NK-92 (cell line): Measurements from ENCODE around the gene KLF16.
"Not testable (repeated sequence)": the region's sequence is repeated elsewhere in the genome, so short reads cannot be mapped to it uniquely, and the experiment has no call there.

Experiments used
- DNase-seq: peaks from one replicate; lab custom pipeline; 2025; ENCODE audit not compliant: unreplicated experiment; lab: John Stamatoyannopoulos, UW

The KLF16 gene

DNA sequence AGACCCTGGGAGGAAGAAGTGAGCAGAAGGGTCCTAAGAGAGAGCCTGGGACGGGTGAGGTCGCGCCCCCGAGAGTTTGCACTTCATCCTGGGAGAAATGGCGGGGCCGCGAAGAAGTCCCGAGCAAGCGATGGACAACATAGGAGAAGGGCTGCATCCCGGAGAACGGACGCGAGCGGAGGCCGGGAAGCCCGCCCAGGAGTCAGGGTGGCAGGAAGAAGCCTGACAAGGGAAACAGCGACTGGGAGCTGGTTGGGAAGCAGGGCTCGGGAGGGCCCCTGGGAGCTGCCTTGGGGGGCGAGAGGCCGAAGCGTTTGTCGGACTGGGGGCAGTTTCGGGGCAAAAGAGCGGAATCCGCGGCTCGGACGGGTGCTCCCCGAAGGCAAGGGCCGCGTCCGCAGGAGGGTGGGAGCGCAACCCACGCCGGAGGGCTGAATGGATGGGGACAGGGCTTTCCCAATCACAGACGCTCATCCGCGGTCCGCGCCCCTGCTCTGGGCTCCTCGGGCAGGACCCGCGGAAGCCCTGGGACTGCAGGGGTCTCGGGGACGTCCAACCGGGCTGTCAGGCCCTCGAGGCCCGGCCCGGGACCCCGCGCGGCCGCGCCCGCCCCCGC is 21.4 kb upstream of the KLF16 start:
- DNase-seq, result no peak

- DNase-seq, result no peak
These were observed 20.9 kb upstream of the KLF16 start for GRCh38 chr19:1884291-1884718.

DNA sequence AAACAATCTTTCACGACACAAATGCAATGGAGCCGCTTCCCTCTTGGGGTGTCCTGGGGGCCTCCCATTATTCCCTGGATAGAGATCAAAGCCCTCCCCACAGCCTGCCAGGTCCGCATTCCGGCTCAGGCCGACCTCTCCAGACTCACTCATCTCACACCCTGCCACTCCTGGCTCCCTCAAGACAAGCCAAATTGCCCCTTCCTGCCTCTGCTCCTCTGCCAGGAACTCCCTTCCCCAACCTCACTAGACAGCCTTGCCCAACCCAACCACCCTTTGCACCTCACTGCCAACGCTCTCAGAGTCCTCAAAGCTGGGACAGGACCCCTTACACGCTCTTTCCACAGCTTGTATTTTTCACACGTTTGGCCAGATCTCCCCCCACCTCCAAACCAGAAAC is 20.4 kb upstream of the KLF16 start:
- no peak for DNase-seq

DNA sequence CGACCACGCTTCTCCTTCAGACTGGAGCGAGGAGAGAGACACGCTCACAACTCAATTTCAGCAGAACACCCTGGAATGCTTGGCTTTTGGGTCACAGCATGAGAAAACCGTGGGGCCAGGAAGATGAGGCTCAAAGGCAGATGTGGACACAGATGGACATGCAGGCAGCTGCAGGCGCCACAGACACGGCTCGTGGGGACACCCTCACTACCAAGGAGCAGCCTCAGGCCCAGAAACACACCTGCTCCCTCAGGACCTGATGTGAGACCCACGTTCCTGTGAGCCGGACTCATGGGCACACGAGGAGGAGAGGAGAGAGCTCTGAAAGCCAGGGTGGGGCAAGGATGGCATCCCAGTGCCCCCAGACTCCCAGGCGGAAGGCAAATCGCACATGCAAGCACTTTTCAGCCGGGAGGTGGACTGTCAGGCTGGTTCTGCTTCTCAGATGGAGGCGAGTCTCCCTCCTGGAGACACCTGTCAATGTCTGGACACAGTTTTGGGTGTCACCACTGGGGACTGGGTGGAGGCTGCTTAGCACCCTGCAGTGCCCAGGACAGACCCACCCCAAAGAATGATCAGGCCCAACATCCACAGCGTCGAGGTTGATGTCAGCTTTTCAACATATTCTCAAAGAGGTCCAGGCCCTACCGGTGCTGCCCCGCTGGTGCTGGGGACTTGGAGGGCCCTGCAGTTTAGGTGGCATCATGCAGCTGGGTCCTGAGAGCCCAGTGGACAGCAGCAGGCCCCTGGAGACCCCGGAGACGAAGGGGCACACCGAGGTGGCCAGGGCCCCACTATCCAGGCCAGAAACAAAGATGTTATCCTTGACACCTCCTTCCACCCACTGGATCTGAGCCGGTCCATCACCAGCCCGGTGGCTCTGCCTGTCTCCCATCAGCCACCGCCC is 19.7 kb upstream of the KLF16 start:
- DNase-seq, result no peak

- DNase-seq, result no peak
These were observed 18.9 kb upstream of the KLF16 start for GRCh38 chr19:1882089-1882785.

GRCh38 chr19:1881393-1882088 is 18.2 kb upstream of the KLF16 start:
- DNase-seq, result not testable (repeated sequence)

DNA sequence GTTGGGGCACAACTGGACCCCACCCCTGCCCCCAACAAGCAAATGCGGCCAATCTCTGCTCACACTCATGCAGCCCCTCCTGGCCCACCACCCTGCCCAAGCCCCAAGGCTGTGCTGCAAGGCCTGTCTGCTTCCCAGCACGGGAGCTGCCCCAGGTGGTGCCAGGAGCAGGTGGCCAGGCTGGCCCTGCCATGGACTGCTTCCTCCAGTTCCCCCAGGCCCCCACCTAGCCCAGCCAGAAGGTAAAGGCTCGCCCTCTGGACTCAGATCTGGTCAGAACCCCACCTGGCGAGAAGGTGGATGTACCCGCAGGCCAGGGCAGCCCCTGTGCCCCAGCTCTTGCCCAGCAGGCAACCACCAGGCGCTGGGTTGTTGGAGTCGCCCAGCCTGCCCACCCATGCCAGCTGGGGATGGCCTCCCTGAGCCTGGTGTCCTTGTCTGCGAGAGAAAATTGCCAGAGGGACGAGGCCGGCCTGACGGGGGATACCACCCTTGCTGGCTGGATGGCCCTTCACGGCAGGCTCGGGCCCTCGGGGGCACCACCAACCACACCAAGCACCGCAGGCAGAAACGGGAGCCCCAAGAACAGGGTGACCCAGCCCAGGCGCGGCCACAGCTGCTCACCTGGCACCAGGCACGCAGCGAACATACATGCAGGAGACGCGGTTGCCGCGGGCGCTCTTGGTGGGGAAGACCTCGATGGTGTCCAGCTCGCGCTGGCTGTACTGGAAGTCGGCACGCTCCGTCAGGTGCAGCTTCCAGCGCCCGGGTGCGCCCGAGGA is 17.4 kb upstream of the KLF16 start:
- DNase-seq, result no peak

DNA sequence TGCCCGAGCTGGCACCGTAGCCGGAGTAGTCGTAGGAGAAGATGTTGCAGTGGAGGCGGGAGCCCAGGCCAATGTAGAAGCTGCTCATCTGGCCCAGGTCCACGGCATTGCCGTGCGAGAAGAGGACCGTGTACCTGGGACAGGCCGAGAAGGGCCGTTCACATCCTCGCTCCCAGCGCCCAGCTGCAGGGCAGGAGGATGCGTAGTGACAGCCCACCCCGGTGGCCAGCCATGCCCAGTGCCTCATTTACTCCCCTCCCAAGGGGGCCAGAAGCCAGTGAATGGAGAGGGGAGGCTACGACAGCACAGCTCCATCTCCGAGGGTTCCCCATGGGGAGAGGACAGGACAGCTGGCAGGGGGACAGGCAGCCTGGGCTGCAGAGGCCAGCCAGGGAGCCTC is 16.6 kb upstream of the KLF16 start:
- DNase-seq, result not testable (repeated sequence)

- DNase-seq, result not testable (repeated sequence)
These were observed 15.2 kb upstream of the KLF16 start for GRCh38 chr19:1878583-1878982.

- not testable (repeated sequence) for DNase-seq
These were observed 13.9 kb upstream of the KLF16 start for GRCh38 chr19:1877280-1877660.

DNA sequence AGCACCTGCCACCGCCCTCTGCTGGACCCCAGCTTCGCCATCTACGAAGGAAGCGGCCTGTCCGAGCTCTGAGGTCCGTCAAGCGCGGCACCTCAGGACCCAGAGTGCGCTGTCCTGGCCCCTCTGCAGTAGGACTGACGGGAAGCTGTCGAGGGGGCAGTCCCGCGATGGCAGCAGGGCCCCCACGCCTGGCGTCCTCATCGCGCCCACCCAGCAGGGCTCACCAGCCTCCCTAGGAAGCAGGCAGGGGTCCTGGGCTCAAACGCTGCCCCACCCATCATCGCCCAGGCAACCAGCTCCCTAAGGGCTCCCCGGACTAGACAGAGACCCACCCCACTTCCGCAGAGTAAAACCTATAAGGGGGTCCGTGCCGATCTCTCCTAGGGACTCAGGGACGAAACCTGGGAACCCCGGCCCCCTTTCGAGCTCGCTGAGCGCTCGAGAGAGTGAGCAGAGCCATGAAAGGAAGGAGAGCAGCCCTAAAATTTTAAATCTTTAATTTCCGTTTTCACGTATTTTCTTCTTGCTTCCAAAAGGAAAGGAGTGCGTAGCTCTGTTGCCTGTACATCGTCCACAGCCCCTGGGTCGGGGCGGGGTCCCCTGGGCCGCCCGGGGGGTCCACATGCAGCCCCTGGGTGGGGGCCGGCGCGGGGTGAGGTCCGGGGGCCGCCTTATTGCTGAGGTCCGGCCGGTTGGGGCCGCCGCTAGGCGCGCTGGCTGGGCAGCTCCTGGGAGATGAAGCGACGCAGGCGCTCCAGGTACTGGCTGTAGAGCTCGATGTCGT is 13.3 kb upstream of the KLF16 start:
- not testable (repeated sequence) for DNase-seq

DNA sequence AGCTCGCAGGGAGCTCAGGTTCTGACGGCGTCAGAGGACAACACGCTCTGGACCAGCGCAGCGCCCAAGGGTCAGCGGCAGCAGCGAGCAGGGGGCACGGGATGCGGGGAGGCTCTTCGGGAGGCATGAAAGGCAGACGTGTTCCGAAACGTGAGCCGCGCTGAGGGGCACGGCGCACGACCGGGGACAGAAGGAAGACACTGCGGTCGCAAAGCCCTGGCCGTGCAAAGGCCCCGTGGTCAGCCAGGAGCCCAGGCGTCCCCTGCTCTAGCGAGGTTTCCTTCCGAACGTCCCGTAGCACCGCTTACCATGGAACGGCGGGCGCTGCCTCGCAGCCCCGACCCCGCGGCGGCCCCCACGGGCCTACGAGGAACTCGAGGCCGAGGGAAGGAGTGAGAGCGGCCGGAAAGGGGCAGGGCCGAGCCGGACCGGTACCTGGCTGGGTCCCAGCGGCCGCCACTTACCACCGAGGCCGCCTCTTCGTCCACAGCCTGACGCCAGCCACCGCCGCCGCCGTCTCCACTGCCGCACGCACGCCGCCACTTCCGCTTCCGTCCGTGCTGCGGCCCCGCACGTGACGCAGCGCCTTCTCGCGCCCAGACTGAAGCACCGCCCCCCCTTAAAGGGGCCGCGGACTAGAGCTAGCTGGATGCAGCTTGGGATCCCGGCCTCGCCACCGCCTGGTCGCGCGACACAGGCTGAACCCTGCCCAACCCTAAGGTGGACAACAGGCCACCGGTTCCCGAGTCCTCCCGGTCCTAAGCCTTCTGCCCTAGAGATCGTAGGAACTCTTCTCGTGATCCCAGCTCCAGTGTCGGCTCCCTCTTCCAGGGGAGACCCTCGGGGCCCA is 12.5 kb upstream of the KLF16 start:
- DNase-seq, result no peak

DNA sequence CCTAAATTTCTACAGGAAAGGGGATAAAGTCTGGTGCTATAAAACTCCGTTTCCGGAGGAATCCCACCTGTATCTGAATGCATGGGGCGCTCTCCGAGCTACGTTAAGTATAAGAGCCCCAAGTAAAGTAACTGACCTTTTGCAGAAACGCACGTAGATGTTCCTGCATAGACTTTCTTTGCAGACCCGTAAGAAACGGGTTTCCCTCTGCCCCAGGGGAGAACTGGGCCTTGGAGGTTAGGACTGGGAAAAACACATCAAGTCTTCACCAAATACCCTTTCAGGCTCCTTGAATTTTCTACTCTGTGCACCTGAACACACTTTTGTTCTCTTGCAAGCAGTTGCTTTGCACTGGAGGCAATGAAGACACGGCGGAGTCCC is 11.9 kb upstream of the KLF16 start:
- not testable (repeated sequence) for DNase-seq

GRCh38 chr19:1874554-1875185 is 11.3 kb upstream of the KLF16 start:
- DNase-seq, result no peak

DNA sequence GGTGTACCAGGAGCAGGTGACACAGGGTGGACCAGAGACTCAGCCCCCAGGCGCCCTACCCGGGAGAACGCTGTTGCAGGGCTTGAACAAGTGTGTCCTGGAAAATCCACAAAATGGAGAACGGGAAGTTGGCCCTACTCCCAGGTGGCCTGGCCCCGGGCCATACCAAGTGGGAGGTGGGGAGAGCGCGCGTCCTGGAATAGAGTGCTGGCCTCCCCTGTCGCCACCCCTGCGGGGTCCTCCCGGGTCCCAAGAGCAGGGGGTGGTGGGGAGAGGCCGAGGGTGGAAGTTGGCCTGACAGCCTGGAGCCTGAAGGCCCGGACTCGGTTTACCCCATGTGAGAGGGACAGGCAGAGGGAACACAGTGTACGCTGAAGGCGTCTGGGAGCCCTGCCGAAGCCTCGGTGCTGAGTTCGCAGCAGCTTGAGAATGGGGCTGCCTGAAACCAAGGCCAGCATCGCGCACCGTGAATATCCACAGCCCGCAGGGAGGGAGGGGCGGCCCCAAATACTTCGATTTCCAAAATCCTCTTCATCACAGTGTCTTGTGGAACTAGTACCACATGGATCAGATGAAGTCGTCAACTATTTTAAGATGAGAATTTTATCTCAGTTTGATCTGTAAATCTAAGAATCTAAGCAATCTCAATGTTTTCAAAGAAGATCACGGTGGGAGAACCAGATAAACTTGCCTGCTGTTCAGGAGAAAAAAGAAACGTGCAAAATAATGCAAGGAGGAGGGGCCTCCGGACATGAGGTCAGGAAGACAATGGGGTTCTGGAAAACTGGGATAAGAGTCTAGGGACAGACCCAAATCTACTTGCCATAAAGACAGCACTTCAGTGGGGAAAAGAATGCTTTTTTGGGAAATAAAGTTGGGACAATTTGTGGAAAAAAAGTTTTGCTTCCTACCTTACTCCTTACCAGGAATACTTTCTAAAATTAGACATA is 10.4 kb upstream of the KLF16 start:
- no peak for DNase-seq

DNA sequence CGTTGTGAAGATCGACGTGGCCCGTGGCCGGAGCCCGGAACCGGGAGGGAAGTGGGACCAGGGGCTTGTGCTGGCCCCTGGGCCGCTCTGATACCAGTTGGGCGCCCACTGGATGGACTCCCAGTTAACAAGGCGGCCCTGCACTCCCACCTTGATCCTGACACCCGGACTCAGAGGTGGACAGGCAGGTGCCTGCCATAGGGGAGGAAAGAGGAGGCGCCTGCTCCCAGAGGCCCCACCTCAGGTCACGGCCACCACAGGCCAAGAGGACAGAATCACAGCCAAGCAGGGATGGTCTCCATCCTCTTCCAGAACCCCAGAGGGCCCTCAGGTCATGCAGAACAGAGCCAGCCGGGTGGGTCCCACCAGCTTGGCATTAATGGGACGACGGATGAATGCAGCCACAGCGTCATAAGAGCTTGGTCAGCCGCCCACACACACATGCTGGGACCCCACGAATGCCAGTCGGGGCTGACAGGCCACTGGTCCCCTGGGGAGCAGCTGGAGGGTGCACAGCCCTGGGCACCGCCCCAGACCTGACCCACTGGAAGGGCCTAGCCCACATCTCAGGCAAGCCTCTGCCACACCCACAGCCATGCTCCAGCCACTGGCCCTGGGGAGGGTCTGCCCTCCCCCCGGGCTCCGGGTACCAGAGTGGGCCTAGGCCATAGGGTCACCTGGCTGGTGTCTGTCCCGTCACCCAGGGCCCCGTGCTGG is 9.6 kb upstream of the KLF16 start:
- DNase-seq, result no peak

GRCh38 chr19:1871630-1872029 is 8.3 kb upstream of the KLF16 start:
- no peak for DNase-seq
